ENCODE results near the gene C8G.

Gene C8G

DNA sequence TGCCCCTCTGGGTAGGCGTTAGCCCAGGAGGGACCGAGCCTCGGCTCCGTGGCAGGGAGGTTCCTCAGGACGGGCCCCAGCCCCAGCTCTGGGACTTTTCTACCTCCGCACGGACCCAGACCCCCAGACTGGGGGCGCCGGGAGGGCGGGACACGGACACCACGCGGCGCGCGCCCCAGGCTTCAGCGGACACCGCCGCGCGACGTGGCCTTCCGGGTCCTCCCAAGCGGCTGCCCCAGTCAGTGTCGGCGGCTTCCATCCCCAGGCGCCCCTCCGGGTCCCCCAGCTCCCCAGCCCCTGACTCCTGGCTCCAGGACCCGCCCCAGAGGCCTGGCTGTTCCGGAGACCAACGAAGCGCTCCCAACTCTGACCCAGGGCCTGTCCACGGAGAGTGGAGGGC lies 40.8 kb downstream of the C8G start:
- DNase-seq = no peak

DNA sequence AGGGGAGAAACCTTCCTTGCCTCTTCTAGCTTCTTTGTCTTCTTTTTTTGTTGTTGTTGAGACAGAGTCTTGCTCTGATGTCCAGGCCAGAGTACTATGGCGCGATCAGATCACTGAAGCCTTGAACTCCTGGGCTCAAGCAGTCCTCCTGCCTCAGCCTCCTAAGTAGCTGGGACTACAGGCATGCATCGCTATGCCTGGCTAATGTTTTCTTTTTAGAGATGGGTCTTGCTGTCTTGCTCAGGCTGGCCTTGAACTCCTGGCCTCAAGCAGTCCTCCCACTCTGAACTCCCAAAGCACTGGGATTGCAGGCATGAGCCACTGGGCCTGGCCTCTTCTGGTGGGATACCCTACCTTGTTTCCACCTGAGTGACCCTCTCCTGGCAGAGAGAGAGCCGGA lies 43.8 kb downstream of the C8G start:
- DNase-seq = no peak

DNA sequence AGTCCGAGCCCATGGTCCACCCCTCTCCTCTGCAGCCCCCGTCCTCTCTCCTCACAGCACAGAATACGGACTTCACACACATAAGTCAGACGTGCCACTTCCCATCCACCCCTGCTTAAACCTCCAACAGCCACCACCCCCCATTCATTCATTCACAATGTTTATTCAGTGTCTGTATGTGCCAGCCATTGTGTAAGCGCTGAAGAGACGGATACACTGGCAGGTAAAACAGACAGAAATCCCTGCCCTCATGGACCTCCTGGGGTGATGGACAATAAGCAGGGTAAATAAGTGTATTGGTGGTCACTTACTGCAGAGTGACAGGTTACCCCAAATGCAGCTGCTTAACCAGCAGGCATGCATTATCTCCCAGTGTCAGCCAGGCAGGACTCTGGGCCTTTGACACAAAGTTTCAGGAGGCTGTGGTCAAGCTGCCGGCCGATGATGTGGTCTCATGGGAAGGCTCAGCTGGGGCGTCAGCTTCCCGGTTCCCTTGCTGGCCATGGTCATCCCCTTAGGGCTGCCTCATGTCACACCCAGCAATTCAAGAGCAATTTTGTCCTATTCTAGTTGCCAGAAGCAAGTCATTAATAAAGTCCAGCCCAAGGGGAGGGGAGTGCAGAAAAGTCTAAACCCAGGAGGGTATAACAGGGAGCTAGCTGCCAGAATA lies 45.3 kb downstream of the C8G start:
- no peak for DNase-seq

DNA sequence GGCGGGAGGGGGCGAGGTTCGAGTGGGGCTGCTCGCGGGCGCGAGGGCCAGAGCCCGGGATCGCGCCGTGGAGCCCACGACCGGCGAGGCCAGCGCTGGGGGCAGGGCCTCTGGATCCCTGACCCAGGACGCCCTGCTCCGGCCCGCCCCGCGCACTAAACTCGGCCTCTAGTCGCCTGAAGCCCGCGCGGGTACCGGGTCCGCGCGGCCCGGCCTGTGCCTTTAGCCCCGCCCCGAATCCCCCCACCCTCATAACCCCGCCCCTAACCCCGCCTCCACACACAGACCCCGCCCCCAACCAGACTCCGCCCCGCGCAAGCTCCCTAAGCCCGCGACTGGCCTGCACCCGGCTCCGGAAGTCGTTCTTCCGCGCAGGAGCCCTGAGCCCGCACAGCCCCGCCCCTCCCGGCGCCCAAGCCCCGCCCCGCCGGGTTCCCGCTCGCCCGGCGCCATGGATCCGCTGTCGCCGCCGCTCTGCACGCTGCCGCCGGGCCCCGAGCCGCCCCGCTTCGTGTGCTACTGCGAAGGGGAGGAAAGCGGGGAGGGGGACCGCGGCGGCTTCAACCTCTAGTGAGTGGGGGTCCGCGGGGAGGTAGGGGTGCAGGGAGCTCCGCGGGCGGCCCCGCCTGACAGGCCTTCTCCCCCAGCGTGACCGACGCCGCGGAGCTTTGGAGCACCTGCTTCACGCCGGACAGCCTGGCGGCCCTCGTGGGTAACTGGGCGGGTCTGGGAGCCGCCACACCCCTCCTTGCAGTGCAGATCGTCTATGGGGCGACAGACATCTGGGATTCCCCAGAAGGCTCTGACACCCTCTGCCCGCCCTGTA lies 47.2 kb downstream of the C8G start, which contains the start of gene PAXX:
Gene PAXX, plus strand, starts transcription at position 430 of the 826 bp plus-strand sequence. Its CDS starts 22 bp downstream, at position 452.
- peak; percentile 81 for DNase-seq

DNA sequence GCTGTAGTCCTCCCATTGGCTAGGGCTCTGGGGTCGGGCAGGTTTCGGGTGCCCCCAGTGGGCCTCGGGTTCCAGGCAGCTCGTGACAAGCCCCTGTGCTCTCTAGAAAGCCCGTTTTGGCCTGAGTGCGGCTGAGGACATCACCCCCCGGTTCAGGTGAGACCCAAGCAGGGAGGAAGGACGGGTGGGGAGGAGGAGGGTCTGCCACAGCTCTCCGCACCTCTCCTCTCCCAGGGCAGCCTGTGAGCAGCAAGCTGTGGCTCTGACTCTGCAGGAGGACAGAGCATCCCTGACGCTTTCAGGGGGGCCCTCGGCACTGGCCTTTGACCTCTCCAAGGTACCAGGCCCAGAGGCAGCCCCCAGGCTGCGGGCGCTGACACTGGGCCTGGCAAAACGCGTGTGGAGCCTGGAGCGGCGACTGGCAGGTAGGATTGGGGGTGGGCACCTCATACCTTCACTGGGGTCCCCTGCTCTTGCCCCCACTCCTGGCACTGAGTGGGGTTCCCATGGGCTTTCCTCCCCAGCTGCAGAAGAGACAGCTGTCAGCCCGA lies 47.9 kb downstream of the C8G start:
- DNase-seq = no peak

DNA sequence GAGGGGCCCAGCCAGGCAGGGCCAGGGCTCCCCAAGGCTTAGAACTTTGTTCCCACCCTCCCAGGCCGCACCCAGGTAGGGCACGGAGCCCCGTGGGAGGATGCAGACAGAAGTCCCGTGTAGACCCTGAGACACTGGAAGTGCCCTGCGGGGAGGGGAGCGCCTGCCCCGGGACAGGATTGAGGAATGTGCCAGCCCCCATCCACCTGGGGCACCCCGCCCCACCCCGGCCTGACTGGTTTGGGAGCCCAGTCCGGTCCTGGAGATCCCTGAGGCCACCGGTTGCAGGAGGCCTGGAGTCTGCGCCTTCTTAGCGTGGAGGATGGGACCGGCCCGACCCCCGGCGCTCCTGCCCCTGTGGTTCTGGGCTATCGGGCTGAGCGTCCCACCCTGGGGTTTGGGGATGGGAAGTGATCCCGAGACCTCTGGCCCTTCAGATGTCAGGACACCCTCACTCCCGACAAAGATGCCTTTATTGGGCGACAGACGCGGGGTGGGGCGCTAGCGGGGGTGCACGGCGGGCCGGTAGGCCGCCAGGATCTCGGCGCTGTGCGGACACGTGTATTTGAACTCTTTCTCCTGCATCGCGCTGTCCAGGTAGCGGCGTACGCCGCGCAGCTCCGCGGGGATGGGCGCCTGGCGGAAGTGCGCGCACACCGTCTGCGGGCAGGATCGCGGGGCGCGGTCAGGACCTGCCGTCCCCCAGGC lies 49.3 kb downstream of the C8G start:
- no peak for DNase-seq

DNA sequence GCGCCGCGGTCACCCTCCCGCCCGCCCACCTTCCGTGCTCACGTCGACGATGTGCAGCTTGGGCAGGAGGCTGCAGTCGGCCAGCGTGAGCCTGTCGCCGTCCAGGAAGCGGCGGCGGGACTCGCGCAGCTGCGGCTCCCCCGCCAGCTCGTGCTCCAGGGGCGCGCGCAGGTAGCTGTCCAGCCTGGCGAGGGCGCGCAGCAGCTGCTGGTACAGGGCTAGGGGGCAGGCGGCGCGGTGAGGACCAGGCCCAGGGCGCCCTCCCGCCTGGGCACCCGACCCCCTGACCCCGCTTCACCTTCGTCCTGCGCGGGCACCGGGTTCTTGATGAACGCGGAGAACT lies 49.8 kb downstream of the C8G start:
- DNase-seq = no peak

DNA sequence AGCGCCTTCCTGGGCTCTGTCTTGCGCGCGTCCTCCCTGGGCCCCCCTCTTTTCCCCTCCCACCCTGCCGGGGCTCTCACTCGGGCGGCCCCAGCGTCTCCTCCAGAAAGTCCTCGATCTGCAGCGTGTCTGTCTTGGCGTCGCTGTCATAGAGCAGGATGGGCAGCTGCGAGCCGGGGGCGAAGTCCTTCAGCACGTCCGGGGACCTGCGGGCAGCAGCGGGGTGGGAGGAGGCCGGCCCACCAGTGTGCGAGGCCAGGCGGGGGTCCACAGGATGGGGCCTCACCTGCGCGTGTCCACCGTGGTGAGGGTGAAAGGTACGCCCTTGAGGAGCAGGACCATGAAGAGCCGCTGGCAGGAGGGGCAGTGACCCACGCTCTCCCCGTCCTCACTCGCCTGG lies 50.3 kb downstream of the C8G start:
- DNase-seq = no peak

DNA sequence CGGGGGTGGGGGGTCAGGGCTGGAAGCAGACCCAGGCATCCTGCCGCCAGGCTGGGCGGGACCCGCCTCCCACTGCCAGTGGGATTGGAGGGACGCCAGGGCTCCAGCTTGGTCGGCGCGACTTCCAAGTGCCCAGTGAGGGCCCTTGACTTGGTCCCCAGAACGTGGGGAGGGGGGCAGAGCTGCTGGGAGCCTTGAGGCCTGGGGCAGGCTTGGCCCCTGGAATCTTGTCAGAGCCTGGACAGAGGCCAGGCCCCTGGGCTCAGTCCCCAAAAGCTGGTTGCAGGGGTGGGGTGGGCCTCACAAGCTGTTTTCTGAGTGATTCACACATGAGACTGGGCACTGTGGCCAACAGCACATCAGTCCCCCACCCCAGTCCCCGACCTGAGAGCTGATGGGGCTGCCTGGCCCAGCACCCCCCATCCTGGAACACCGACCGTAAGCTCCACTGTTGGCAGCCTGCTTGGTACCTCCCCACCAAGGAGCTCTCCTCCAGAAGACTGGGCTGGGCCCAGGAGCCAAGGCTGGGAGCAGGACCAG lies 50.8 kb downstream of the C8G start:
- DNase-seq = no peak
